B cell (primary cell): ENCODE measurements around the gene NUBPL. TPM values are rescaled to one million over a fixed set of nuclear protein-coding genes. Genes with fewer than 3 reads are reported as not detected.

Experiments
- ATAC-seq: fragments of 200-7000 bp; cut with Tn5 transposase; one replicate; pipeline ENCODE4 v1.10.0; 2021; ENCODE audit warnings: low read depth, mild to moderate bottlenecking, moderate number of reproducible peaks, moderate library complexity
- CTCF ChIA-PET: fragments of 350-600 bp; sonication (Branson Sonifier 250); formaldehyde crosslinking; loops from one replicate; lab custom pipeline; 2021; ENCODE audit warnings: antibody characterized with exemption, inconsistent platforms; lab: Charles Lee
- POLR2A ChIA-PET: fragments of 350-600 bp; sonication (Branson Sonifier 250); formaldehyde crosslinking; loops from one replicate; lab custom pipeline; 2021; ENCODE audit warnings: antibody characterized with exemption; lab: Charles Lee
- DNase-seq: peaks from one replicate; pipeline ENCODE4 v3.0.0; 2013
- H2AFZ ChIP-seq: 2 replicates; pipeline ENCODE4 v1.6.1; 2012; ENCODE audit warnings: mild to moderate bottlenecking, low read depth, low read length; ENCODE audit not compliant: insufficient read depth, poor library complexity, severe bottlenecking
- H3K27ac ChIP-seq, 2 donors: 1 replicate in 1 of 2; 2 replicates in 1 of 2; pipeline ENCODE4 v1.5.1; 2012 to 2013; ENCODE audit warnings: low read length in 2 of 2, mild to moderate bottlenecking in 2 of 2, moderate library complexity in 1 of 2
- H3K27me3 ChIP-seq, 4 experiments: fragments of 200-600 bp in 1 of 4; sonication (generic) in 1 of 4; replicated peaks in 1 of 4; 1 replicate in 2 of 4; 2 replicates in 2 of 4; pipeline versions ENCODE4 v1.6.1 to v1.7.0; 2013 to 2016; ENCODE audit warnings: low read length in 3 of 4, mild to moderate bottlenecking in 2 of 4, mixed read lengths in 1 of 4, moderate library complexity in 1 of 4; ENCODE audit not compliant: insufficient read depth in 4 of 4, control insufficient read depth in 3 of 4; ENCODE audit errors: control extremely low read depth in 1 of 4
- H3K36me3 ChIP-seq, 2 experiments: replicated peaks in 1 of 2; 1 replicate in 1 of 2; 2 replicates in 1 of 2; pipeline versions ENCODE4 v1.6.1 to v1.7.1; 2013; ENCODE audit warnings: low read length in 1 of 2; ENCODE audit not compliant: insufficient read depth in 2 of 2, control insufficient read depth in 1 of 2; ENCODE audit errors: control extremely low read depth in 1 of 2, extremely low read depth in 1 of 2
- H3K4me1 ChIP-seq, 2 donors: fragments of 200-600 bp in 1 of 2; sonication (generic) in 1 of 2; 1 replicate in 1 of 2; 2 replicates in 1 of 2; pipeline versions ENCODE4 v1.5.1 to v1.6.1; 2013 to 2017; ENCODE audit warnings: low read length in 2 of 2; ENCODE audit not compliant: control insufficient read depth in 2 of 2, insufficient read depth in 2 of 2
- H3K4me2 ChIP-seq: replicated peaks from 2 replicates; pipeline ENCODE3; 2012; ENCODE audit warnings: mild to moderate bottlenecking, low read depth, low read length; ENCODE audit not compliant: poor library complexity, severe bottlenecking
- H3K4me3 ChIP-seq, 5 experiments: fragments of 200-600 bp in 1 of 5; sonication (generic) in 1 of 5; 1 replicate in 3 of 5; 2 replicates in 2 of 5; pipeline versions ENCODE4 v1.5.1 to v1.7.0; 2011 to 2016; ENCODE audit warnings: low read length in 4 of 5, mild to moderate bottlenecking in 4 of 5, low read depth in 2 of 5, control low read depth in 1 of 5, moderate library complexity in 1 of 5; ENCODE audit not compliant: insufficient read depth in 1 of 5; ENCODE audit errors: control extremely low read depth in 1 of 5, extremely low read depth in 1 of 5
- H3K79me2 ChIP-seq: fragments of 200-600 bp; sonication (generic); one replicate; pipeline ENCODE4 v1.6.0; 2016; ENCODE audit warnings: low read length; ENCODE audit not compliant: control insufficient read depth, insufficient read depth
- H3K9ac ChIP-seq: fragments of 200-600 bp; sonication (generic); 2 replicates; pipeline ENCODE4 v1.6.1; 2017; ENCODE audit warnings: mild to moderate bottlenecking, low read length, moderate library complexity
- H3K9me3 ChIP-seq, 3 donors: one replicate each; pipeline versions ENCODE4 v1.6.1 to v1.7.1; 2013; ENCODE audit warnings: low read length in 2 of 3; ENCODE audit not compliant: control insufficient read depth in 2 of 3, insufficient read depth in 1 of 3; ENCODE audit errors: control extremely low read depth in 1 of 3
- H4K20me1 ChIP-seq: 2 replicates; pipeline ENCODE4 v1.6.0; 2012; ENCODE audit warnings: mild to moderate bottlenecking, low read length; ENCODE audit not compliant: insufficient read depth, control insufficient read depth, poor library complexity, severe bottlenecking
- H3K27ac Mint-ChIP-seq: one replicate; pipeline ENCODE4 v1.8.0; 2021; ENCODE audit warnings: mixed read lengths
- H3K27me3 Mint-ChIP-seq: one replicate; pipeline ENCODE4 v1.8.0; 2021; ENCODE audit warnings: mixed read lengths
- H3K4me1 Mint-ChIP-seq: one replicate; pipeline ENCODE4 v1.8.0; 2021; ENCODE audit warnings: mixed read lengths
- H3K4me3 Mint-ChIP-seq: one replicate; pipeline ENCODE4 v1.8.0; 2021; ENCODE audit warnings: mixed read lengths
- H3K9me3 Mint-ChIP-seq: one replicate; pipeline ENCODE4 v1.8.0; 2022; ENCODE audit warnings: mixed read lengths; ENCODE audit not compliant: insufficient read depth
- CTCF ChIP-seq: fragments of 200-600 bp; IDR thresholded peaks from one replicate; pipeline ENCODE4 v1.8.0; 2022; ENCODE audit warnings: antibody characterized with exemption, mild to moderate bottlenecking
- EZH2 ChIP-seq: IDR thresholded peaks from 2 replicates; pipeline ENCODE4 v1.6.1; 2012; ENCODE audit warnings: borderline replicate concordance, low read depth, mild to moderate bottlenecking, moderate library complexity, low read length; ENCODE audit not compliant: insufficient read depth, poor library complexity, severe bottlenecking
- WGBS: methylation state at CpG from one replicate; pipeline ENCODE4 v1.1.5; 2013; ENCODE audit warnings: missing lambda C conversion rate; ENCODE audit not compliant: insufficient coverage; 5-methylcytosine and 5-hydroxymethylcytosine counted together
- intact Hi-C: fragments of 100-400 bp; cut with micrococcal nuclease; formaldehyde crosslinking; loops from one replicate; pipeline ENCODE4 v1.10.0; 2022
- polyA plus RNA-seq: library from polyadenylated mRNA; depleted of rRNA; stranded (reverse); fragments of >200 nt; gene quantifications from 2 replicates; pipeline ENCODE4 v1.2.3, GENCODE V29; 2012
- total RNA-seq, 2 donors: library from RNA; stranded (reverse); fragments of 120-200 nt in 1 of 2; gene quantifications; 1 replicate in 1 of 2; 2 replicates in 1 of 2; pipeline versions ENCODE4 v1.2.3 to v1.2.4, GENCODE V29; 2013 to 2022

NUBPL gene
- total and polyA plus RNA-seq, 2 donors (not counting 1 experiment from before 2014, with no cell fraction given), result 1.9 to 14.2 TPM

DNA sequence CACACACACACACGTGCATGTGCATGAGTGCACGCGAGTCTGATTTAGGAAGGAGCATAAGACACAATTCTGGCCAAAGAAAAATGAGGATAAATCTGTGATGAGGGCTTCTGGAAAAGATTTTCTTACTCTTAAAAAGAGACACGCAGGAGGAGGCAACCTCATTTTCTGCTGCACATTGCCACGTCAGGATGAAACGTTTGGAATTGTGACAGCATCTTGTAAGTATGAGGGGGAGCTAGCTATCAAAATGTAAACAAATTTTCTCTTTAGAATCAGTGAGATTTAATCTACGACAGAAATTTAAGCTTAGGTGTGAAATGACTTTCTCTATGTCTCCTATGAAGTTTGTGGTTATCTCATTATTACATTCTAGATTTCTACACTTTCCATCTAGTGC is 31.1 kb upstream of the NUBPL start:
- Histone ChIP-seq H3K36me3 (no peaks in the 10 kb centered on the region), H4K20me1 (no peaks in the 10 kb centered on the region), H3K4me1 (no peaks in the 10 kb centered on the region), H3K4me2 (no peak overlapping the region), H2AFZ (no peak overlapping the region), H3K27me3 (no peaks in the 10 kb centered on the region), H3K4me3 (no peak overlapping the region), H3K79me2 (no peaks in the 10 kb centered on the region), H3K9ac (no peak overlapping the region), H3K27ac (no peak overlapping the region), H3K9me3 (peaks cover 0 to 7% (median 0%) of the 10 kb centered on the region in 3 donors)
- ChIA-PET CTCF (no interaction called here), POLR2A (no interaction called here)
- intact Hi-C loops, result no loop called here
- TF ChIP-seq EZH2 (no peak), CTCF (no peak)
- no CpG with 5 or more reads among the region's 7 CpGs for WGBS
- H3K4me1 Mint-ChIP-seq, result no peaks in the 10 kb centered on the region
- H3K27ac Mint-ChIP-seq, result no peak overlapping the region
- H3K4me3 Mint-ChIP-seq, result no peak overlapping the region
- no peaks in the 10 kb centered on the region for H3K9me3 Mint-ChIP-seq
- no peaks in the 10 kb centered on the region for H3K27me3 Mint-ChIP-seq
- no peak for ATAC-seq
- no peak for DNase-seq

DNA sequence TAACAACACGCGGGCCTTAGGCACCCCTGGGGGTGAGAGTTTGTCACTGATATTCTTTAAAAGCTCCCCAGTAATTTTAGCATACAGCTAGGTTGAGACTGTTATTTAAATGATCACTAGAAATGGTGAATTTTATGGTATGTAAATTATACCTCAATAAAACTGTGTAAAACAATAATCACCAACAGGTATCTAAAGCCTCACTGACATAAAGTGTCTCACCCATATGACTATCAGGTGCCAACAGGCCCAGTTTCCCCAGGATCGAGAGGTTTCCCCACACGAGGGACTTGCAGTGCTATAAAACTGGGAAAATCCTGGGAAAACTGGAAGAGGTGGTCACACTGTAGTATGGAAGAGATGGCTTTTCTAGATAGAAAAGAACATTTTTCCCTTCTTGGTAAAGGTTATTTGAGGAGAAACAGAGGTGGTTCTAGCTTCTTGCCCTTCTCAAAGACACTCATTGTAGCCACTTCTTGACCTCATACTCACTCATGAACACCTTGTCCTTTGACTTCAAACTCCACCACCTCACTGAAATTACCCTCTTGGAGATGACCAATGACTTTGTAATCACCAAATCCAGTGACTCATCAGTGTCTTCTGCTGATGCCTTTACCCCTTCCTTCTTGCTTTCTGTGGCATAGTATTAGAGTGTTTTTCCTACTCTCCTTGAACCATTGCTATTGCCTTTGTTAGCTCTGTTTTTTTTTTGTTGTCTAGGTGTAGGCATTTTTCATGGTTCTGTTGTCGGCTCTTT is 24.8 kb upstream of the NUBPL start:
- Histone ChIP-seq H3K9me3 (no peaks in the 10 kb centered on the region), H3K36me3 (no peaks in the 10 kb centered on the region), H3K27ac (no peak overlapping the region), H3K4me3 (no peak overlapping the region), H3K79me2 (no peaks in the 10 kb centered on the region), H3K4me1 (no peaks in the 10 kb centered on the region), H2AFZ (no peak overlapping the region), H3K27me3 (no peaks in the 10 kb centered on the region), H3K9ac (no peak overlapping the region), H3K4me2 (no peak overlapping the region), H4K20me1 (no peaks in the 10 kb centered on the region)
- Mint-ChIP-seq H3K9me3 (no peaks in the 10 kb centered on the region), H3K4me3 (no peak overlapping the region), H3K27ac (no peak overlapping the region), H3K4me1 (no peaks in the 10 kb centered on the region), H3K27me3 (peaks cover 8% of the 10 kb centered on the region)
- POLR2A ChIA-PET, result no interaction called here
- DNase-seq (no peak), ATAC-seq (no peak)
- intact Hi-C loops, result no loop called here
- CTCF ChIA-PET, result no interaction called here
- no CpG with 5 or more reads among the region's 5 CpGs for WGBS
- TF ChIP-seq CTCF (no peak), EZH2 (no peak)
